Measurements from ENCODE around the gene SH2D1A.
"Not testable (repeated sequence)": the region's sequence is repeated elsewhere in the genome, so short reads cannot be mapped to it uniquely, and the experiment has no call there.

DNA sequence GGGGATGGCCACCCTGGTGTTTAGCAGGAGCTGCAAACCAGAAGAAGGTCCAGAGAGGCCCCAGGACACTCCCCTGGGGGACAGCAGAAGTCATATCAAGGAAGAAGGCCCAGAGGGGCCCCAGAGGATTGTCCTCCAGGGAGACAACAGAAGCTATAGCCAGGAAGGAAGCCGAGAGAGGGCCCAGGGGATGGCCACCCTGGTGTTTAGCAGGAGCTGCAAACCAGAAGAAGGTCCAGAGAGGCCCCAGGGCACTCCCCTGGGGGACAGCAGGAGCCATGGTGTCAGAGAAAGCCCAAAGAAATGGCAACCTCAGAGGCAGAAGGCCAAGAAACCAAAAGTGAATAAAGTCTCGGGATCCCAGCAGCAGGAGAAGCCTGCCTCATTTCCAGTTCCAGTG is 11.8 kb upstream of the SH2D1A start:
- TF ChIP-seq, protein P1, sequence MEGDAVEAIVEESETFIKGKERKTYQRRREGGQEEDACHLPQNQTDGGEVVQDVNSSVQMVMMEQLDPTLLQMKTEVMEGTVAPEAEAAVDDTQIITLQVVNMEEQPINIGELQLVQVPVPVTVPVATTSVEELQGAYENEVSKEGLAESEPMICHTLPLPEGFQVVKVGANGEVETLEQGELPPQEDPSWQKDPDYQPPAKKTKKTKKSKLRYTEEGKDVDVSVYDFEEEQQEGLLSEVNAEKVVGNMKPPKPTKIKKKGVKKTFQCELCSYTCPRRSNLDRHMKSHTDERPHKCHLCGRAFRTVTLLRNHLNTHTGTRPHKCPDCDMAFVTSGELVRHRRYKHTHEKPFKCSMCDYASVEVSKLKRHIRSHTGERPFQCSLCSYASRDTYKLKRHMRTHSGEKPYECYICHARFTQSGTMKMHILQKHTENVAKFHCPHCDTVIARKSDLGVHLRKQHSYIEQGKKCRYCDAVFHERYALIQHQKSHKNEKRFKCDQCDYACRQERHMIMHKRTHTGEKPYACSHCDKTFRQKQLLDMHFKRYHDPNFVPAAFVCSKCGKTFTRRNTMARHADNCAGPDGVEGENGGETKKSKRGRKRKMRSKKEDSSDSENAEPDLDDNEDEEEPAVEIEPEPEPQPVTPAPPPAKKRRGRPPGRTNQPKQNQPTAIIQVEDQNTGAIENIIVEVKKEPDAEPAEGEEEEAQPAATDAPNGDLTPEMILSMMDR (optimal IDR thresholded peaks at IDR 0.05 in 1 of 3, IDR thresholded peaks at IDR 0.05 in 1 of 3, conservative IDR thresholded peaks at IDR 0.05 in 1 of 3; ENCODE audit: extremely low read depth in 1 of 3, insufficient read depth in 2 of 3, low read length in 3 of 3) = not testable (repeated sequence)
- not testable (repeated sequence) for TF ChIP-seq EZH2 (IDR thresholded peaks at IDR 0.05; ENCODE audit: low read length)
